Choroid plexus epithelial cell (primary cell): Measurements from ENCODE around the gene FBXW12.

Experiments
- DNase-seq: peaks from one replicate; pipeline ENCODE4 v3.0.0-alpha.2; 2010; ENCODE audit warnings: low read depth
- H3K4me3 ChIP-seq: 2 replicates; pipeline ENCODE4 v1.5.1; 2011; ENCODE audit warnings: low read depth, mild to moderate bottlenecking, control low read depth, low read length, moderate library complexity
- CTCF ChIP-seq: conservative IDR thresholded peaks from 2 replicates; pipeline ENCODE4 v1.5.1; 2011; ENCODE audit warnings: low read depth, mild to moderate bottlenecking, control low read depth, inconsistent platforms, low read length, moderate library complexity

The FBXW12 gene

GRCh38 chr3:48419597-48419996 lies 47.6 kb downstream of the FBXW12 start:
- TF ChIP-seq CTCF, result no peak
- H3K4me3 ChIP-seq, result no peak overlapping the region
- no peak for DNase-seq

GRCh38 chr3:48420561-48420960 lies 48.5 kb downstream of the FBXW12 start:
- TF ChIP-seq CTCF, result no peak
- DNase-seq, result no peak
- H3K4me3 ChIP-seq, result no peak overlapping the region

DNA sequence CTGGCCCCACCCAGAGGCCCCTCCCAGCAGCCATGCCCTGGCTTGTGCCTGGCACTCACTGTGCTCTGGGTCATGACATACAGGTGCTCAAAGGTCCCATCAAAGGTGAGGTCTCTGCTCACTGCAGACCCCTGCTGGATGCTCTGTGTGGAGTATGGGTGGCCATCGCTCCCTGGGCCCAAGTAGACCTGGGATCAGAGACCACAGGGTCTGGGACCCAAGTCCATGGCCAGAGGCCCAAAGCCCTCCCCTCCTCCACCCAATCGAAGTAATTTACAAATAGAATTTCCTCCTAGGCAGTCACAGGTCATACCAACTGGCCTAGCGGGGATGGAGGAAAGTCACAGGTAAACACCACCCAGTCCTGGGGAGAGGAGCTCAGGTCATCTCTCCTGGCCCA lies 50.3 kb downstream of the FBXW12 start:
- TF ChIP-seq CTCF, result peak; percentile 26
- DNase-seq, result no peak
- H3K4me3 ChIP-seq, result no peak overlapping the region

DNA sequence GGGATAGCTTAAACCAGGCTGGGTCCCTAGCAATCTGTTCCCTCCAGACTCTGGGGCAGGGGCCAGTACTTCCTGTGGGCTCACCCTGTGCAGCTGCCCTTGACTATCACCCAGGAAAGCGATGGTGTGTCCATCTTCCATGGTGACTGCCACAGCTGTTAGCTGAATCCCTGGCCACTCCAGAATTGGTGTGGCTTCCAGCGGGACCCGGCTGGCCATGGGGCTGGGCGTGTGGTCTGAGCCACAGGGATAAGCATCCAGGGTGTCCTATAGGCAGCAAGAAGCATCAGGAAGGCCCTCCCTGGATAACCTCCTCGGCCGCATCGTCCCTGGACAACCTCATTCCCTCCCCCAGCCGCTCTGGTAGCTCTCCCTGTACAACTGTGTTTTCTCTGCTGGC lies 50.7 kb downstream of the FBXW12 start:
- TF ChIP-seq CTCF, result no peak
- no peak for DNase-seq
- H3K4me3 ChIP-seq, result no peak overlapping the region

DNA sequence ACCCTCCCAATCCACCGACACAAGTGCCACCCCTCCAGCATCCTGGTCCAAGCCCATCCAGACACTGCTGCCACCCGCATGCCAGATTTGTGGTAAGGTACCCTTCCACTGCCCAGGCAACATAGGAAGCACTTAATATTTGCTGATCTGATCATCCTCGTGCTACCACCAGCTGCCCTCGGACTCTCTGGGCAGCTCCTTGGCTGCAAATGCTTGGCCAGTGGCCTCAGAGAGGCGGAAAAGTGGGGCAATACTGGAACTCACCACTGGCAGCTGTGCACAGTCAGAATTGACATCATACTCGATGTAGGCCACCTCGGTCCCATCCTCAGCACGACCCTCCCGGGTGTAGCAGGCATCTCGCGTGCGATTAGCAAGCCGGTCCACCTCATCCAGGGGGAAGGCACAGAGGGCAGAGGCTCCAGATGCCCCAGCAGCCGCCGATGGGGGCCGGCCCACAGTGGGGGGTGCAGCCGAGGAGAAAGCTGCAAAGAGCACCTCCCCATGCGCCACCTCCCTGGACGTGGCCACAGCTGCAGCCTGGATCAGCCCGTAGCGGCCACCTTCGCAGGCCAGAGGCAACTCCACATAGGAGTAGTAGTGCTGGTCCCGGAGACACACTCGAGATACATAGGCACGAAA lies 51.3 kb downstream of the FBXW12 start:
- DNase-seq, result no peak
- no peak for TF ChIP-seq CTCF

DNA sequence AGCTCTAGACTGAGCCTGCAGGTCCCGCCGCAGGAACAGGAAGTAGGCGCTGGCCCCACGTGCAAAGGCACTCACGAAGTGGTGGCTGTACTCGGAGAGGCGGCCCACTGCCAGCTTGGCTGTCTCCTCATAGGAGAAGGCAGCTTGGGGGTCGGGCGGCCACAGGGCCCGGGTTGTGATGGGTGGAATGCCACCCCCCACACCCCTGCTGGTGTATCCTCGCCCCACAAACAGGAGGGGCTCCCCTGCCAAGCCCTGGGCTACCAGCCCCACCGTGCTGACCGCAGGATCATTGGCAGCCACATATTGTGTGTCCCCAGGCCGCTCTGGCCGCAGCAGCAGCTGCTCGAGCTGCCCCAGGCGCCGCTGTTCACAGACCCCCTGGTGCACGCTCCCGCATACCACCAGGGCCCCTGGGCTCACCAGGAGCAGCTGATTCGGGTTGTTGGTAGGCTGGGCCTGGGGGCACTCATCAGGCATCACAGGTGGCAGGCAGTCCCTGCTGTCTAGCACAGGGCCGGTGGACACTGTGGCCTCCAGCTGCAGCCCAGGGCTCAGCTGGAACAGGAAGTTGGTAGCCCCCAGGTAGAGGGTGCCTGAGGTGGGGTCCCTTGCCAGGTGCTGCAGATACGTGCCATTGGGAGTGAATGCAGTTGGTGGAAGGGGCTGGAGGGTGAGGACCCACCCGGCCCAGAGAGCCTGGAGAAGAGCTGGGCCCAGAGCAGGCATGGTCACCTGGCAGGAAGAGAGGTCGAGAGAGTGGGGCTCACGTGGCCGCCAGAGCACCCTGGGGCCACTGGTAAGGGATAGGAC lies 52.1 kb downstream of the FBXW12 start:
- TF ChIP-seq CTCF, result no peak
- H3K4me3 ChIP-seq, result no peak overlapping the region
- no peak for DNase-seq

More for the DNA sequence above, 51.3 kb downstream of the FBXW12 start:
- H3K4me3 ChIP-seq, result no peak overlapping the region
